GM21529 (cell line): Measurements from ENCODE around the gene HOXA1.

Experiments used
- ATAC-seq: cut with Tn5 transposase; IDR thresholded peaks from one replicate; pipeline ENCODE4 v1.9.1; 2021; ENCODE audit not compliant: unreplicated experiment

Gene HOXA1

DNA sequence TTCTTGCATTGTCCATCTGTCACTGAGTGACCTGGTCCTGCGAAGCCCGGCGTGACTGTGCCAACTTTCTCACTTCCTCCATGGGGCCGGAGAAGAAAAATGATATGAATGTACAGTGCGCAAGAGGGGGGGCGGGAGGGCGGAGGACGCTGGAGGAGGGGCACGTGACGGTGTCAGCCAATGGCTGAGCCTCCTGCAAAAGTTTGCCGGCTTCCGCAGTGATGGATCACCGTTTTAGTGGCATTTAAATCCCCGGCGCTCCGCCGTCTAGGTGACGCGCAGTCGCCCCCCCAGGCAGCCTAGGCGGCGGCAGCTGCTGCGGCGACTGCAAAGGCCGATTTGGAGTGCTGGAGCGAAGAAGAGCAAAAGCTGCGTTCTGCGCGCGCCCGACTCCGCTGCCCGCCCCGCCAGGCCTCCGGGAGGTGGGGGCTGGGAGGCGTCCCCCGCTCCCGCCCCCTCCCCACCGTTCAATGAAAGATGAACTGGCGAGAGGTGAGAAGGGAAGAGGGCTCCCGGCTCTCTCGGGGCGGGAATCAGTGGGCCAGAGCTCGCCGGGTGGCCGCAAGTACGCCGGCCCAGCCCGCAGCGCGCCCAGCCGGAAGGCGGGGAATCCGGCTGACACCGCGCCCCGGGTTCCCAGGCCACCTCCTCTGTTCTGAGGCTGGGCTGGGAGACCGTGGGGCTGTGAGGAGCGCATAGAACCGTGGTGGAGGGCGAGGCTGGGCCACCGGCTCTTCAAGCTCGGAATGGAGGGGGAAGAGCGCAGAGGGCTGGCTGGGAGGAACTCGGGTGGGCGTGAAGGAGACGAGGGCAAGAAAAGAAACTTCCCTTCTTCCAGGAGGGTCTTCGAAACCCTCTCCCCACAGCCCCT, at the start of gene HOXA1:
HOXA1 (minus strand) TSS at position 104 of the 871 bp plus-strand sequence; CDS start at position 16, 88 bp downstream.
- peak; percentile 86 for ATAC-seq

DNA sequence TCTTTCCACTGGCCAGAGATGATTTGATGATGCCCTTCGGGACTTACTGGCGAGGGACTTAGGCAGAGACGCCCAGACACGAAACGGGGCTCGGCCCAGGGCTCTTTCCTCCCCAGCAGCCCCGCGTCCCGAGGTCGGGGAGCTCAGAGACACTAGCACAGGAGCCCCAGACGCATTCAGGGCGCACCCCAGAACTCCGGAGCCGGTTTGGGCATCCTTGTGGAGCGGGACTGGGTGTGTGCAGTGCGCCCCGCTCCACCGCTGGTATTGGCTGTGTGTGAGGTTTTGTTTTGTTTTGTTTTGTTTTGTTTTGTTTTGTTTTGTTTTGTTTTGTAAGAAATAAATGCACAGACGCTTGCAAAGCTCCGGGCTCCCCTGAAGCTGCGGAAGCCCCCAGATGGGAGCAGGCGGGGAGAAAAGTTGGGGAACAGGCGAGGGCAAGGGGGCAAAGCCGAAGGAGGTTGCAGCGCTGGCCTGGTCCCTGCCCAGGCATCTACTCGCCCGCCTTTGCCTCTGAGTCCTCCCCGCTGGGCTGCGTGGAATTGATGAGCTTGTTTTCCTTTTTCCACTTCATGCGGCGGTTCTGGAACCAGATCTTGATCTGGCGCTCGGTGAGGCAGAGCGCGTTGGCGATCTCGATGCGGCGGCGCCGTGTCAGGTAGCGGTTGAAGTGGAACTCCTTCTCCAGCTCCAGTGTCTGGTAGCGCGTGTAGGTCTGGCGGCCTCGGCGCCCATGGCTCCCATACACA, 49.5 kb upstream of the HOXA1 start:
- no peak for ATAC-seq

DNA sequence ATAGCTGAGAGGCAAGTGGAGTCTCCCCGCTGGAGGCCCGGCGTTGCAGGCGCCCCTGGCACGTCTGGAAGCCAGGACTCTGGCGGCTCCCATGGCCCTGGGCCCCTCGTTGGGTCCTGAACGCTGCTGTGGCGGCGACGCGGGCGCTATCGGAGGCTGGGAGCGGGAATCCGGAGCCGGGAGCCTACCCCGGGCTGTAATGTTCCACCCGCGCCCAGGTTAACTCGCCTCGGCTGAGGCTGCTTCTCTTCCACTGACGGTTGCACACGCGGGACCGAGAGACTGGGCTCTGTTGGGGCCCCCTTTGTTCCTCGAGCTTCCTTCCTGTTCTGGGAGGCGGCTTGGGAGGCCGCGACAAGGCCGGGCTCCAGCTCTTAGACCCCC, 49.0 kb upstream of the HOXA1 start:
- ATAC-seq: no peak

DNA sequence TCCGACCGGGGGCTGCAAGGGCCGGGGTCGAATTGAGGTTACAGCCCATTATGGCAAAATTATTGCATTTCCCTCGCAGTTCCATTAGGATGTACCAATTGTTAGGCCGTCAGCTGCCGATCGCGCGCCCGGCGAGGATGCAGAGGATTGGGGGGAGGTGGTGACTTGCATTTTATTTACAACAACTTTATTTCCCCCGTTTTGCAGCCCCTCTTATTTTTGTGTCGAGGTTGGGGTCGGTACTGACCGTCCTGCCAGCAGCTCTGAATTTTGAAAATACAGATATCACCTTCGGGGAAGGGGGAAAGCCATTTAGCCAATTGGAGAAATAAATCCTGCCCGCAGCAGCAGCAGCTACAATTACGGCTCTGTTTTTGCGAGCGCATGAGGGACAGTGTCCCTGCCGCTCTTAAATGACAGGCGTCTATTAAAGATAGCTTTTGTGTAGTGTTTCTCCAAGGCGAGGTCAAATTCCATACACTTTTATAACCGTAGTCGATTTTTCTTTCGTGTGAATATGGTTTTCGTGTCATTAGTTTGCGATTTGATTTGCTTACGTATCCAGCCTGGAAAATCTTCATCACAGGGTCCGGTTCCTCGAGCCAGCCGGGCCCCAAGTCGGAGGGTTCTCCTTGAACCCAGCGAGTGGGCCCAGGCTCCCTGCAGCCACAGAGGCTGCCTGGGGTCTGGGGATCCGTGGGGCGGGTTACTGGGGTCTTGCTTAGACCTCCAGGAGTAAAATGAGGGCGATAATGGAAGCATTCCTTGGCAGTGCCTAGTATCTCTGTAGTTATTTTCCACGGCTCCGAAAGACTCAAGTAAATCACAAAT, 48.4 kb upstream of the HOXA1 start:
- no peak for ATAC-seq

DNA sequence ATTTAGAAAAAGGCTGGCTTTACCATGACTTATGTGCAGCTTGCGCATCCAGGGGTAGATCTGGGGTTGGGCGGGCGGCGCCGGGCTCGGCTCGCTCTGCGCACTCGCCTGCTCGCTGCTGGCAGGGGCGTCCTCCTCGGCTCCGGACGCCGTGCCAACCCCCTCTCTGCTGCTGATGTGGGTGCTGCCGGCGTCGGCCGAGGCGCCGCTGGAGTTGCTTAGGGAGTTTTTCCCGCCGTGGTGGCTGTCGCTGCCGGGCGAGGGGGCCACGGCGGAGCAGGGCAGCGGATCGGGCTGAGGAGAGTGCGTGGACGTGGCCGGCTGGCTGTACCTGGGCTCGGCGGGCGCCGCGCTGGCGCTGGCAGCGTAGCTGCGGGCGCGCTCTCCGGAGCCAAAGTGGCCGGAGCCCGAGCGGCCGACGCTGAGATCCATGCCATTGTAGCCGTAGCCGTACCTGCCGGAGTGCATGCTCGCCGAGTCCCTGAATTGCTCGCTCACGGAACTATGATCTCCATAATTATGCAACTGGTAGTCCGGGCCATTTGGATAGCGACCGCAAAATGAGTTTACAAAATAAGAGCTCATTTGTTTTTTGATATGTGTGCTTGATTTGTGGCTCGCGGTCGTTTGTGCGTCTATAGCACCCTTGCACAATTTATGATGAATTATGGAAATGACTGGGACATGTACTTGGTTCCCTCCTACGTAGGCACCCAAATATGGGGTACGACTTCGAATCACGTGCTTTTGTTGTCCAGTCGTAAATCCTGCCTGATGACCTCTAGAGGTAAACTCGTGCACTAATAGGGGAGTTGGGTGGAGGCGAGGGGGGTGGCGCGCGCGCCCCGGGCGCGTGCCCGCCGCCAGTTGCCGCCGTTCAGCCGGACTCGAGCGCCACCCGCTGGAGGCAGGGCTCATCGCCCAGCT, 47.5 kb upstream of the HOXA1 start, which contains the start of gene HOXA5:
HOXA5 (minus strand) TSS at position 659 of the 927 bp plus-strand sequence; CDS start at position 585, 74 bp downstream.
- no peak for ATAC-seq

DNA sequence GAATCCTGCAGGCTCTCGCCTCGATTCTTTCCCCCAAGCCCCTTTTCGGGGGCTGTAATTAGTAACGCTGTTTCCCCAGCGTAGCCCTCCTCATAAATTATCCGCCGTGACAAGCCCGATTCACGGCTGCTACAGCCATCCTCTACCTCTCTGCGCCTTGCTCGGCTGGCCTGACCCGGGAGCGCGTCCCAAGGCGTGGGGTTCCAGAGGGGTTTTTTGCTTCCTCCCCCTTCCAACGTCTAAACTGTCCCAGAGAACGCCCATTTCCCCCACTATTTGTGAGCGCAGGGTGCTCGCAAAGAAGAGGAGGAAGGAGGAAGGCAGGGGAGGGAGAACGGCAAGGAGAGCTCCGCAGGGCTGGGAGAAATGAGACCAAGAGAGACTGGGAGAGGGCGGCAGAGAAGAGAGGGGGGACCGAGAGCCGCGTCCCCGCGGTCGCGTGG, 46.8 kb upstream of the HOXA1 start:
- ATAC-seq: no peak

DNA sequence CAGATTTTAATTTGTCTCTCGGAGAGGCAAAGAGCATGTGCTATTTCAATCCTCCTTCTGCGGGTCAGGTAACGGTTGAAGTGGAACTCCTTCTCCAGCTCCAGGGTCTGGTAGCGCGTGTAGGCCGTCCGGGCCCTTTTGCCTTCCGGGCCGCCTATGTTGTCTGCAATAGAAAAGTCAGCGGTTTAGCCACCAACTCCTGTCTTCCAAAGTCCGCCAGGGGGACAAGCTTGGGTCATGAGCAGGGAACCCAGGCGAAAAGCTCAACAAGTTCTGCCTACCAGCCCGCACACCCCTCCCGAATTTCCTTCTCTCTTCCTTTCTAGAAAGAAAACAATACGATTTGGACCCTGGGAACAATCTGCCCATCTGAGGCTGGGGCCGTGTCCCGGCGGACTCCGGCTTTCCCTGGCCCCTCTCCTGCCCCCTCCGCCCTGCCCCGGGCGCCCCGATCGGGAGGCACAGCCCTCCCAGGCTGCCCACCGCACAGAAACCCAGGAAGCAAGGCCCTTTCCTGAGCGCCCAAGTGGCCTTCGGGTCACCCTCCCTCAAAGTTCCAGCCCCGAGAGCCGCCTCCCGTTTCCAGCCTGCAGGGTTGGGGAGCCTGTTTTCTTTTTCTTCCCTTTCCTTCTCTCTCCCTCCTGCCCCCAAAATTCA, 46.3 kb upstream of the HOXA1 start:
- ATAC-seq: no peak

DNA sequence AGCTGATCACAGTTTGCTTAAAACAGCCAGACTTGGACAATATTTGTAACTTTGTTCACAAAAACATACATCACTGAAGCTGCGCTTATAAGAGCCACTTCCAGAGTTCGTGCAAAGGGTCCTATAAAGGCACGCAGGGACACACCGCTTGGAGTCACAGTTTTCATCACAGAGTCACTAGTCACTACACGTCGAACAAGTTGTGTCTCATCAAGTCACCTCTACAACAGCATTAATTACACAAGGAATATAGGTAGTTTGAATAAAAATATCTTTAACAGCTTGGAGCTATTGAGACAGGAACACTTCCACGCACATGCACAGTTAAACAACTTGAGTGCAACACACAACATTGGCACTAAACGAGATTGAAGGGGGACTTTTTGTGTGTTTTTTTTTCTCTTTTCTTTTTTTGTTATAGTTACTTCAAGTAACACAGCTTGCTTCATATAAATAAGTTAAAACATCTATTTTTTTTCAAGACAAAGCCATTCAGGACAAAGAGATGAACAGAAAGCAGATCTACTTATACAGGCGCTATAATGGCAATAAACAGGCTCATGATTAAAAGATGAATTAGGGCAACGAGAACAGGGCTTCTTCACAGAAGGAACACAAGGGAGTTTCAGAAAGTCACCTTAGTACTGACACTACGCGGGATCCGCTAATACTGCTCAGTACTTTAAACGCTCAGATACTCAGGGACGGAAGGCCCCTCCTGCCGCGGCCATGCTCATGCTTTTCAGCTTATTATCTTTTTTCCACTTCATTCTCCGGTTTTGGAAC, 45.5 kb upstream of the HOXA1 start:
- no peak for ATAC-seq

DNA sequence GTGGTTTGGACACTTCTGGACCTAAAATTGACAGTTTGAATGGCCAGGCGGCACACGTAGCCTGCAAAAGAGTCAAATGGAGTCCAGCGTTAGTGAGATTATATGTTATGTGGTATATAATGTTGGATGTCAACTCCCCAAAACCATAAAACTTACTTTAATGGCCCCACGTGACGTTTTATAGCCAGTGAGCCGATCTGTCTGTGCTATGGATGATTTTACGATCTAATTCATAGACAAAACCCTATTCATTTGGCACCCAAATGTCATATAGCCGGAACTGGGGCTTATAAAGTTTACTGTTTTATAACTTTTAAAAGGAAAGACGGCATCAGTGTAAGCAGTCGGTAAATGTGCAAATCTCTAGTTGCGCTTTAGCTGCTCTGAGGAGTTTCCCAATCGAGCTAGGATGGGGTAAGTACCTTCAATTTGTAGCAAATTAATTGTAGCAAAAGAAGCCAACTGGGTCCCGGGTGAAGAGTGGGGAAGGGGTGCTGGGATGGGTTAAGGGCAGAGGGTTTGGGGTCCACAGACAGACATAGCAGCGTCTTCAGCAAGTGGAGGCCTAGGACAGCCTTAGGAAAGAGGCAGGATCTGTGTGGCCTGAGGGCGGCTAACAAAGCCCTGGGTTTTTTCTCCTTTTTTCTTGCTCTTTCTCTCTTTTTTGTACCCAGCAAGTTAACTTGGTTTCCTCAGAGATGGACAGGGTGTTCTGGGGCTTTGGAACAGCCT, 44.5 kb upstream of the HOXA1 start:
- ATAC-seq: no peak

DNA sequence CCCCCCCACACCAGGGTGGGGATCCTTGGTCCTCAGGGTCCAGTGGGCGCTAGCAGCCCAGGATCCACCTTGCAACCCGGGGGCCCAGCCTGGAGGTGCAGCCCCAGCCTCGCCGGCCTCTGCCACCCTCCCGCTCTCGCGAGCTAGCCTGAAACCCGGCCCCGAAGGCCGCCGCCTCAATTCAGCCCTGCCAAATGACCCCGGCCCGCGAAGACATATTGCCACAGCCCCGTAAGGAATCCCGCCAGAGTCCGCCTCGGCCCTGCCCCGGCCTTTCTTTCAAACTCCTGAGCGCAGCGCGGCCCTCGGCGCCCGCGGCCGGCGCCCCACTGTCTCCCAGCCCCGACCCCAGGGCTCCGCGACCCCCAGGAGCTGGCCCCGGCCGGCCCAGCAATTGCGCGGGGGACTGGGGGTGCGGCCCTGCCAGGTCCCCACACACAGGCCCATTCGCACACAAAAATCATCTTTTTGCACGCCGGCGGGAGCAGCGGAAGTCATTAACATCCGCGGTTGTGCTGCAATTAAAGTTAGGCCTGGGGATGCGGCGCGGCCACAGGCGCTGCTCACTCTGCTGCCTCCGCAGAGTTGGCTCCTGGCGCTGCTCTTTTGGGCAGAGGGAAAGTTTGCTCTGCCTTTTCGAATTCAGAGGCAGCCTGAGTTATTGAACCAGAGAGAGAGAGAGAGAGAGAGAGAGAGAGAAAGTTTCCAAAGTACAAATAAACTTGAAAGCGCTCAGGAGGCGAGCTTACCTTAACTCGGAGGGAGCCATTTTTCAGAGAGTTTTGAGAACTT, 43.7 kb upstream of the HOXA1 start:
- no peak for ATAC-seq

DNA sequence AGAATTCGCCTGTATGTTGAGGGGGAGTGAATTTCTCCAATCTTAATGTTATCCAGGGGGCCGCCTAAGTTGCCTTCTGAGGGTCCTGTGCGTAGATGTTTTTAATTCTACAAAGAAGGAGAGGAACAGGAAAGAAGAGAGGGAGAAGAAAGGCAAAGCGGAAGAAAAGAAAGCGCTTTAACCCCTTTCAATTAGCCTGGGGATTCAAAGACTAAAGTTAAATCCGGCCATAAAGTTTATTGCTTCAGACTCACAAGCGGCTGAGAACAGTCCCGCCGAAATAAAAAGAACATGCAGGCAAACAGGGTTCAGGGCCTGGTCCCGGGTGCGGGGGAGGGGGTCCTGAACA, 43.2 kb upstream of the HOXA1 start:
- ATAC-seq: no peak

DNA sequence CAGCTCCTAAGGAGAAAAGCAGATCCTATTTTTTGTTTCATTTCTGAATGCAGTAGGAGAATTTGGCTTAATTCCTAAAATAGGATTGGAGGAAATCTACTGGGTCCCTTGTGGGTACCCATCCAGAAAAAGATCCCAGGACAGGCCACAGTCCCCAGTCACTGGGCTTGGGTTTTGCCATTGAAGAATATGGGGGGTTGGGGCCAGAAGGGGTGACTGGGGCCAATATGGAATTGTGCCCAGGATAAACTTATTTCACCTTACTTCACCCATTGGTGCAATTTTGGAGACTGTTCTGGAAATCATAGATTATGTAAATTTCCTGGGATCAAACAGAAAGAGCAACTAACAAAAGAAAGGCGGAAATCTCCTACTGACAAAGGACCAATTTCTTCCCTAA, 42.7 kb upstream of the HOXA1 start:
- no peak for ATAC-seq

DNA sequence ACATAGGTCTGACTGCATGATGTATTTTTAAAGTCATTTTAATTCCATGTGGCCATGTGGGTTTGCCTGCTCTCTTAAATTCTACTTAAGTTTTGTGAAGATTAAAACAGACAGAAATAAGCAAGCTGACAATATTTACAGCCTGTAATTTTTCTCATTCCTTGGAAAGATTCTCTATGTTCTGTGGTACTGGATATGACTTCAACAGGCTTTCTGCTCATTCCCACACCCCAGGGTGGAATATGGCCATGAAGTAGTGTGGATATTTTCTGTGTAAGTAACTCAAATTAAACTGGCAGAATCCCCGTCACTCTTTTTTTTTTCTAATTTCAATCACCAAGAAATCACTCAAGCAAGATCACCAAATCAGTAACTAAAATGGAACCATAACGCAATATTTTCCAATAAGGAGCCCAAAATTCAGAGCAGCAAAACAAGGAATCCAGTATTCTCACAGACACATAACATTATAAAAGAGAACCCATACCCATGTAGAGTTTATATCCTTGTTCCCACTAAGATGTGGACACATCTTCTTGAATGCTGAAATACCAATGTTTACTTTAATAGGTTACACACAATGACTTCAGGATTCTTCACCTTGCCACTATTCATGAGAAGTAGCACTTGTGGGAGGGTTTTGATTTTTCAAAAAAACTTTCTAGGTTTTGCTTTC, 42.0 kb upstream of the HOXA1 start:
- no peak for ATAC-seq

DNA sequence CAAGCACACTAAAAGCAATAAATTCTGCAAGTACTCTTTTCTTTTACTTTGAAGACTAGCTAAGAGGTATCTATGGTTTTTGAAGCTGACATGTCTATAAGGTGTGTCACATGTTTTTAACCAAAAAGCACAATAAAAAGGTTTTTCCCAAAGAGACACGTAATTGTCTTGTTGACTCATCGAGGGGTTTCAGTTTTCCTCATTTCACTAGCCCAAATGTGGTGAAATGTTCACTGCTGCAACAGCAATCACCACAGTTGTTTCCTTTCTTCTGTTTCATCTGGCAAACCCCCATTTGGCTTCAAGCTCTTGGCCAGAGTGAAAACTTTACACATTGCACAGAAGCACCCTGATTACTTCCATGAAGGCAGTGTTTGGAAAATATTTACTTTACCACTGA, 38.6 kb upstream of the HOXA1 start:
- peak; percentile 50 for ATAC-seq

DNA sequence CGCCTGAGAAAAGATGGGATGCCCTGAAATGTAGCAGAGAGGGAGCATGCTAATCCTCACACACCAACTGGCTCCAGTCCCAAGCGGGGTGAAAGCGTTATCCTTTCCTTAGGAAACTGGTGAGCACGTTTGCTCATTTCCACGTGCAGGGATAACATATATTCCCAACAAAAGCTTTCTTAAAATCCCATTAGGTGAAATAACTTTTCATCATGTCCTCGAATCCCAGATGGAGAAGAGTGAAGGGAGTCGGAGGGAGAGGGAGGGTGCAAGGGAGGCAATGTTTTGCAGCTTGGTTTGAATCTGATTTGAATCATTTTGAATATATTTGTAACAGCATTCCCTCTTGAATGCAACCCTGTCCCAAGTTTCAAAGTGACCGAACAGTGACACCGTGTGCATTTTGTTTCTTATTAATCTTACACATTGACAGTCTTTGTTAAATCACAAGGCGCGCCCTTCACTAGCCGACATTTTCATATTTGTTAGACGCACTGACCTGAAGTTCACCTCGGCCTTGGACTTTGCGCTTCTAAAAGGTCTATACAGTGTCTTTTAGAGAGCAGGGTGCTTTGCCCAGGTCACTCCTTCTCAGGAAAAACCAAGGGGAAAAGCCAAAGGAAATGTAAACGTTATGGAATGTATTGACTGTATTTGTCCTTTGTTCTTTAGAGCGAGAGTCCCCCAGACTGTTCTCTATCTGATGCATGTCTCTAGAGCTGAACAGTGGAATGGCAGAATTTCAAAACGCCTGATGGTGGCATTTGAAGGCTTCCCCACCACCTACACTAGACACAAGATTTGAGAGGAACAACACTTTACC, 37.8 kb upstream of the HOXA1 start:
- ATAC-seq: no peak

DNA sequence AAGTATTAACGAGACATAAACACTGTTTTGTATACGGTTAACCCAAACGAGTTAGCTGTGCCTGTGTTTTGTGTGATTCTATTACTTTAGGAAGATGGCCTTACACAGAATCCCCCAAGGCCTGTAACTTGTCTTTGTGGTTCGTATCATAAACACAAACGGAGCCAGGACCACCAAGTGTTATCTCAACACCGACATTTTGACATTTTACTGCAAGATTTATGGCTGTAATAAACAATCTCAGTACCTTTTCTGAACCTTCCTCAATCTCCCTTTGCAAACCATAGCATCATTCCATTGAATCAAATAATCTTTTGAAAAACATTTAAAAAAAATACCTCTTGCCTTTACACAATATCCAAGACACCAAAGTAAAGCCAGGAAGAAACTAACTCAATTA, 37.2 kb upstream of the HOXA1 start:
- no peak for ATAC-seq
